GM10266 (cell line): ENCODE measurements around the gene CDKL4.

ENCODE experiments used
- DNase-seq: peaks from one replicate; pipeline ENCODE4 v3.0.0; 2012; ENCODE audit errors: extremely low spot score
- CTCF ChIP-seq: IDR thresholded peaks from 2 replicates; pipeline ENCODE4 v1.5.1; 2012; ENCODE audit warnings: mild to moderate bottlenecking, low read depth; ENCODE audit not compliant: control insufficient read depth, insufficient read depth; ENCODE audit errors: missing control alignments

Gene CDKL4

GRCh38 chr2:39266916-39267434, 23.2 kb upstream of the CDKL4 start:
- TF ChIP-seq CTCF: no peak

DNA sequence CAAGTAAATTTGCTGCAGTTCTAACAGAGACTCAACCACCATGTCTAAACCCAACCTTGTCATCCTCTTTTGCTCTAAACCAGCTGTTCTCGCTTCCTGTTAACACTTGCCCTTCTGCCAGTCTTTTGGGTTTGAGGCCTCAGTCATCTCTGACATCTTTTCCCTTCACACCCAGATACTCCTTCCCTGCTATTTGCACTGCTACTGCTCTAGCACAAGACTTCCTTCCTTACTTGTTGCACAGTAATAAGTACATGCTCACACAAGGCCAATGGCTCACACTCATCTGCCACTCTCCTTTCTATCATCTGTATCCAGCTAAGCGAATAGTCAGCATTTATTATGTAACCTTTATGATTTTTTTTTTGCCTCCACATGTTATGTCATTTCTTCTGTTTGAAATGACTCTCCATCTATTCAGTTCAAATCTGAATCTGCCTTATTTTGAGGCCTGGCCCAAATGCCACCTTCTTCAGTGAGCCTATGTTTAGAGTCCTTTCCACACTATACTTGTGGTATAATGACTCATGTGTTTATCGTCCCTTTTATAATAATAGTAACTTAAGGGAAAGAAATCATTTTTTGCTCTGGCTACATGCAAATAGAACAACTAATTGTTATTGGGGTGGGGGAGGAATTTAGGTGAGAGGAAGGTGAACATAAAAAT, 22.5 kb upstream of the CDKL4 start:
- DNase-seq: no peak
- no peak for TF ChIP-seq CTCF

More at GRCh38 chr2:39266916-39267434, 23.2 kb upstream of the CDKL4 start:
- DNase-seq: no peak

GRCh38 chr2:39265315-39265714, 21.5 kb upstream of the CDKL4 start:
- TF ChIP-seq CTCF: no peak

GRCh38 chr2:39264733-39265132, 21.0 kb upstream of the CDKL4 start:
- no peak for DNase-seq
- no peak for TF ChIP-seq CTCF

More at GRCh38 chr2:39265315-39265714, 21.5 kb upstream of the CDKL4 start:
- no peak for DNase-seq

GRCh38 chr2:39260087-39260486, 16.3 kb upstream of the CDKL4 start:
- TF ChIP-seq CTCF: no peak

GRCh38 chr2:39256040-39256439, 12.3 kb upstream of the CDKL4 start:
- TF ChIP-seq CTCF: no peak
- DNase-seq: no peak

More at GRCh38 chr2:39260087-39260486, 16.3 kb upstream of the CDKL4 start:
- DNase-seq: no peak

GRCh38 chr2:39252888-39253518, 9.2 kb upstream of the CDKL4 start:
- TF ChIP-seq CTCF: no peak

More at GRCh38 chr2:39252888-39253518, 9.2 kb upstream of the CDKL4 start:
- no peak for DNase-seq
